GM18511 (cell line): ENCODE data around the gene ATXN2.
"Not testable (repeated sequence)": the region's sequence is repeated elsewhere in the genome, so short reads cannot be mapped to it uniquely, and the experiment has no call there.

Experiments used
- ATAC-seq: cut with Tn5 transposase; IDR thresholded peaks from one replicate; pipeline ENCODE4 v1.9.1; 2021; ENCODE audit warnings: mild to moderate bottlenecking, moderate library complexity; ENCODE audit not compliant: unreplicated experiment

Gene ATXN2

GRCh38 chr12:111599453-111600204 is 514 bp upstream of the ATXN2 start:
- ATAC-seq: peak; percentile 66

- peak; percentile 15 for ATAC-seq
These were observed 1.1 kb downstream of the ATXN2 start for GRCh38 chr12:111597831-111598636.

- peak; percentile 1 for ATAC-seq
These were observed 1.9 kb downstream of the ATXN2 start for GRCh38 chr12:111596985-111597830.

- ATAC-seq: not testable (repeated sequence)
These were observed 3.7 kb downstream of the ATXN2 start for GRCh38 chr12:111595341-111595835.

GRCh38 chr12:111591399-111592010 is 7.6 kb downstream of the ATXN2 start:
- ATAC-seq: not testable (repeated sequence)

- no peak for ATAC-seq
These were observed 8.6 kb downstream of the ATXN2 start for GRCh38 chr12:111590552-111590951.

- ATAC-seq: no peak
These were observed 9.5 kb downstream of the ATXN2 start for GRCh38 chr12:111589601-111590000.

- ATAC-seq: no peak
These were observed 11.1 kb downstream of the ATXN2 start for GRCh38 chr12:111588010-111588409.

GRCh38 chr12:111586986-111587385 is 12.1 kb downstream of the ATXN2 start:
- no peak for ATAC-seq

GRCh38 chr12:111585690-111586089 is 13.4 kb downstream of the ATXN2 start:
- no peak for ATAC-seq

GRCh38 chr12:111584959-111585358 is 14.2 kb downstream of the ATXN2 start:
- ATAC-seq: no peak

- not testable (repeated sequence) for ATAC-seq
These were observed 15.6 kb downstream of the ATXN2 start for GRCh38 chr12:111583506-111583905.

GRCh38 chr12:111582133-111582747 is 16.9 kb downstream of the ATXN2 start:
- no peak for ATAC-seq

GRCh38 chr12:111581434-111582132 is 17.5 kb downstream of the ATXN2 start:
- no peak for ATAC-seq

- no peak for ATAC-seq
These were observed 18.4 kb downstream of the ATXN2 start for GRCh38 chr12:111580737-111581136.

- no peak for ATAC-seq
These were observed 19.0 kb downstream of the ATXN2 start for GRCh38 chr12:111580119-111580425.

GRCh38 chr12:111578971-111579340 is 20.2 kb downstream of the ATXN2 start:
- no peak for ATAC-seq

GRCh38 chr12:111578276-111578970 is 20.7 kb downstream of the ATXN2 start:
- no peak for ATAC-seq

- ATAC-seq: no peak
These were observed 24.2 kb downstream of the ATXN2 start for GRCh38 chr12:111574797-111575443.
